Activated naive CD4-positive, alpha-beta T cell treated with anti-CD3 and anti-CD28 coated beads, Interleukin-2, amount 50 U/mL, for 16 hours (primary cell): ENCODE measurements around the gene ADGRV1.
"Not testable (repeated sequence)": the region's sequence is repeated elsewhere in the genome, so short reads cannot be mapped to it uniquely, and the experiment has no call there.

Source experiments
- DNase-seq: peaks from one replicate; pipeline ENCODE4 v3.0.0-alpha.2; 2020

ADGRV1 gene

DNA sequence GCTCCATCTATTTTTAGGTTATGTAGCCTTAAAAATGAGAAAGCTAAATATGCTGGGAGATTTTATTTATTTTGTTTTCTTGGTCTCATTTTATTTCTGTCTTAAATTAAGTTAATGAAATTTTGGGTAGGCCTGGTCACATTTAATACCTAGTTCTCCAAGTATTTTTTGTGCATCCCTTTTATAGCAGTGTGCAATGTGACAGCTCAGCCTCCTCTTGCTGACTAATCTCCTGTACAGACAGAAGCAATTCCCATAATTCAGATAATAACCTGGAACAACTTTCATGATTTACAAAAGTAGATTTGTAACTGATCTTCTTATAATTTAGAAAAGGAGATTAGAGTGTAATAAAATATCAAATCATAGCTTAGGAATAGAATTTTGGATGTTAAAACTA, 403.9 kb downstream of the ADGRV1 start:
- DNase-seq = no peak

DNA sequence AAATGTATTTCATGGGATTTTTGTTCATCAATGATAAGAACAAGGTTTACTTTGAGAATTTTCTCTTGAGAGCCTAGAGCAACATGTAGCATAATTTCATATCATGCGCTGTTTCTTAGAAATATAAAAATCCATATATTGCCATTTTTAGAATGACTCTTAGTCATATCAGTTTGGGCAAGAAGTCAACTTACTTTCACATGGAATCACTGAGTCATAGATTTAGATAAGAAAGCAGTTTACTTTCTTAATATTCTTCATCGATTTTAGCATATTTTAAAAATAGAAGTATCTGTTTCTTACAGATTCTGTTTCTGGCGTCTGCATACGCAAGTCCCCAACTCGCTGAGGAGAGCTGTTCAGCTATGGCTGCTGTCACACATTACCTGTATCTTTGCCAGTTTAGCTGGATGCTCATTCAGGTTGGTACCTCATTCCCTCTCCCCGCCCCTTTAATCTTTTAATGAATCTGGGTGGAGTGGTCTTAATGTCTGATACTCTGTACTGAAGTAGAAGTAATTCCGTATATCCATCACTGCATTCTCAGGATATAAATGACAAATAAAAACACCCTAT, 406.6 kb downstream of the ADGRV1 start:
- no peak for DNase-seq

DNA sequence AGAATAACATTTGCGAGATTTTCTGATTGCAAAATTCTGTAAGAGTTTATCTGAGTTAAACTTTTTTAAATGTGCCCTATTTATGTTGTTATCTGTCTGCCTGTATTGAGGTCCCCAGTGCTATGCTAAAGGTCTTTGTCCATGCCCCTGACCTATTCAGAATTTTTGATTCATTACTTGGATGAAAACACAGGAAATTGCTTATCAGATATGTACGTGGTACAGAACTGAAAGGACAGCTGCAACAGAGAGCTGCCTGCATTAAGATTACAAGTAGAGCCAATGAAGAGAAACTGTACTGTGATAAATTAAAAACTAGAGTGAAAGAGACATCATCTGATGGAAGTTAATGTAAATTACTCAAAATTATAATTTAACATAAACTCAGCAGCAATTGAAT, 408.8 kb downstream of the ADGRV1 start:
- DNase-seq = no peak

DNA sequence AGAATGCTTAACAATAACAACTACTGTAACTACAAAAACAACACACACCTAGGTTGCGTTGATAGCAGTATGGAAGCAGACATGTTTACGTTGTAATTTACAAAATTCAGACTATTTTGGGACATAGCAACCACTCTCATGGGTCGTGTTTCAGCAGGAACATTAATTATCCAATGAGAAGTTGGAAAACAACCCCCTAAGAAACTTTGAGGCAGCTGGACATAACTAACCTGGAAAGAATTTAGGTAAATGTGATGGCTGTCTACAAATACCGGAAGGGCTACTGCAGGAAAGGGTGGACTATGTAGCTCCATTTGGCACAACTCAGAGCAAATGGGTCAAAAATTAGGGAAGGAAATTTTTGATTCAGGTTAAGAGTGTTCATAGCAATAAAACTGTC, 409.3 kb downstream of the ADGRV1 start:
- no peak for DNase-seq

DNA sequence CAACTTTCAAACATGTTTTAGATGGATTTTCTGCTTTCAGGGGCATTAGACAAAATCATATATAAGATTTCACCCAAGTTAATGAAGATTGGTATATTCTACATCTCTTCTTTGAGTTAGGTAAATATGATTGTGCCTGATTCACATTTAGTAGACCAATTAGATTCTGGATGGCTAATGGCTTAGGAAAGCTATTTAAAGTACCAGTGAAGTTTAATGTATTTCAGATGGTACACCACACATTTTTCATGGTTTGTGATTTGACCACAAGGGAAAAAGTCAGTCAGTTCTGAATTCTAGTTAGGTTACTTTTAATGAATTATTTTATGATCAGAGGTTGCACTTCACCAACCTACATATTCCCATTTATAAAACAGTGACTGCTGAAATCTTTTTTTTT, 409.7 kb downstream of the ADGRV1 start:
- DNase-seq = no peak

DNA sequence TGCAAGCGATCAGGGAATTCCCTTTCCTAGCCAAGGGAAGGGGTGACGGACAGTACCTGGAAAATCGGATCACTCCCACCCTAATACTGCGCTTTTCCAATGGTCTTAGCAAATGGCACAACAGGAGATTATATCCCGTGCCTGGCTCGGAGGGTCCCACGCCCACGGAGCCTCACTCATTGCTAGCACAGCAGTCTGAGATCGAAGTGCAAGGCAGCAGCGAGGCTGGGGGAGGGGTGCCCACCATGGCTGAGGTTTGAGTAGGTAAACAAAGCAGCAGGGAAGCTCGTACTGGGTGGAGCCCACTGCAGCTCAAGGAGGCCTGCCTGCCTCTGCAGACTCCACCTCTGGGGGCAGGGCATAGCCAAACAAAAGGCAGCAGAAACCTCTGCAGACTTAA, 411.3 kb downstream of the ADGRV1 start:
- DNase-seq = not testable (repeated sequence)

DNA sequence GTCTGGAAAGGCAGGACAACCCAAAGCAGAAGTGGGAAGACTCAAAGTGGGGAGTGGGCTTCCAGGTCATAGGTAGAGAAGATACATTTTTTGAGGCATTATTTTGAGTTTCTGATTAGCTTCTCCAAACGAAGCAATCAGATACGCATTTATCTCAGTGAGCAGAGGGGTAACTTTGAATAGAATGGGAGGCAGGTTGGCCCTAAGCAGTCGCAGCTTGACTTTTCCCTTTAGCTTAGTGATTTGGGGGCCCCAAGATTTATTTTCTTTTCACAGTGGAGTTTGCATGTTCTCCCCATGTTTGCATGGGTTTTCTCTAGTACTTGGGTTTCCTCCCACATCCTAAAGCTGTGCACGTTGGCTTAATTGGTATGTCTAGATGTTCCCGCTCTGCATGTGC, 422.6 kb downstream of the ADGRV1 start:
- no peak for DNase-seq

DNA sequence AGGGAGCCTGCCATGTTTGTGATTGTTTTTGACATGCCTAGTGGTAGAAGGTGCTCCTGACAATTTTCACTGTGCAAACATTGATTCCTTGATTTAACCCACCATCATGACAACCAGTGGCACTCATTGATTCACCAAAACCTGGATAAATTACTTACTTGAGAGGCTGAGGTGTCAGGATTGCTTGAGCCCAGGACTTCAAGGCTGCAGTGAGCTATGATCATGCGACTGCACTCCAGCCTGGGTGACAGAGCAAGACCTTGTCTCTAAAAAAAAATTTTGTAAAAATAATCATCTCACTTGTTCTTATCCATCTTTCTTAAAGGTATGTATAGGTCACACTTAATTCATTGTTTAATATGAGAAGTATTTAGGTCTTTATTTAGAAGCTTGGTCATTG, 423.2 kb downstream of the ADGRV1 start:
- DNase-seq = no peak

DNA sequence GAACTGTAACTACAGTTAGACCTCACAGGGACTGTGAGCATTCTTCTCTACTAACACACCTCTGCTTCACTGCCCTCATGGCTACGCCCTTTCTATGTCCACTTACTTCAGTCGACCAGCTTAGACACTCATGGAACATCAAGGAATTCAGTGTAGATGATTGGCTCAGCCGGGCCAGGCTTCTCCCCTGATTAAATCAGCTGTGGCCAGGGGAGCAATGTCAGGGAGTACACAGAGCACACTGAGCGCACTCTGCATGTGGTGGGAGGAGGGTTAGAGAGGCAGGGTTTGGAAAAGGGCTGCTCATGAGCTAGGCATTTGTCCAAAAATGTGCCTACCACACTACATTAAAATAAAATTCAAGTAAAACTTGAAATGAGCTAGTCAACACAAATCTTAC, 424.0 kb downstream of the ADGRV1 start:
- DNase-seq = no peak

DNA sequence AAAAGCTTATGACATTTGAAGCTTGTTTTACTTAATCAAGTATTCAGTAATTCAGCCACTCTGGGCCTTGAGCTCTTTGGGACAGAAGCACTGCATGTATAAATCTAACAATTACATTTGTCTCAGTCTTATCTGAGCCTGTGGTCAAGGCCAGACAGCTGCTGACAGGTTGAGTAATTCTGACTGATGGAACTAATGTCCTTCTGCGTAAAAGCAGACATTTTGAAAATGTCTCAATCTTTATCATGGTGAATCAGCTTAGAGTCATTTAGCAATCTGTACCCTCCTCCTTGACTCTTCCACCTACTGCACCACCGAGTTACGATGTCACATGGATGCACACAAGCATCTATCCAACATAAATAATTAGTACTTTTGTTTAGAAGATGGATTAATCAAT, 424.6 kb downstream of the ADGRV1 start:
- no peak for DNase-seq

DNA sequence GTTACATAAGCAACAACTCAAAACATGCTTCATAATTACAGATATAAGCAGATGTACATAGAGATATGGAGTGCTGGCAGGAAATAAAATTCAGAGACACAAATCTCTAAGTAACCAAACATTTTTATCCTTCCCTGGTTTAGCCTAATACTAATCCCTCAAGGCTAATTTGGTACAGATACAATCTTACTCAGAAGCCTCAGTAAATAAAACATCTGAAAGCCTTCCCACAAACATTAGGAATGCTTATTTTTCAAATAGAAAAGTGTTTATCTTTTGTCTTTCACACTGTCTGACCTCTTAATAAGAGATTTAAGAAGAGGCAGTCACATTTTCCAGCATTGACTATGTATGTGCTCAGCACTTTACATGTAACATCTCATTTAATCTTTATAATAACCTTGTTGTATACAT, 425.1 kb downstream of the ADGRV1 start:
- no peak for DNase-seq

DNA sequence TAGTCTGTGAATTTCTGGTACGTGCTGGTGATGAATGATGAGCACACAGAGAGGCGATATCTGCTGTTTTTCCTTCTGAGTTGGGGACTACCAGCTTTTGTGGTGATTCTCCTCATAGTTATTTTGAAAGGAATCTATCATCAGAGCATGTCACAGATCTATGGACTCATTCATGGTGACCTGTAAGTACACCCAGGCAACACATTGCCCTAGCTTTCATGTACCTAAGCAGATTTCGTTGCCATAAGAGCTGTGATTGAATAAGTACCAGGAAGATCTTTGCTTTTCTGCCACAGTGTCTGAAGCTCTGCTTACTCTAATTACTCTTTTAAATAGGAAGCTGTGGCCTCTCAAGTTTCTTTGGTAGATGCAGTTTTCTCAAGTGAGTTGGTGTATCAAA, 426.7 kb downstream of the ADGRV1 start:
- no peak for DNase-seq

DNA sequence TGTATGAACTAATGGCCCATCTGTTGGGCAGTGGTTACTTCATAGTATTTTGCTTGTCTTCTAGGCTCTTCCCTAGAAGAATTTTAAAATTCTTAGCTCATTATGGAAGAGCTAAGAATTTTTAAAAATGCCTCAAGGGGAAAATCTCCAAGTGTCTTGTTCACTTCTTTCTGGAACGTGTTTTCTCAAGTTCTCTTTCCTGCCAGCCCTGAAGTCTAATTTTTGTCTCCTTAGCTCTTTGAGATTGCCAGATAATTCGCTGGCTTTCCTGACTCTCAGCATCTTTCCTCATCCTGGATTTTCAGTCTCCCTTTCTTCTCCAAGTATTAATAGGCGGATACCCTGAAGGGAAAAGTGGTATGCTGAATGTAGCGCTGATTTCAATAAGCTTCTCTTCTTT, 429.1 kb downstream of the ADGRV1 start:
- no peak for DNase-seq

DNA sequence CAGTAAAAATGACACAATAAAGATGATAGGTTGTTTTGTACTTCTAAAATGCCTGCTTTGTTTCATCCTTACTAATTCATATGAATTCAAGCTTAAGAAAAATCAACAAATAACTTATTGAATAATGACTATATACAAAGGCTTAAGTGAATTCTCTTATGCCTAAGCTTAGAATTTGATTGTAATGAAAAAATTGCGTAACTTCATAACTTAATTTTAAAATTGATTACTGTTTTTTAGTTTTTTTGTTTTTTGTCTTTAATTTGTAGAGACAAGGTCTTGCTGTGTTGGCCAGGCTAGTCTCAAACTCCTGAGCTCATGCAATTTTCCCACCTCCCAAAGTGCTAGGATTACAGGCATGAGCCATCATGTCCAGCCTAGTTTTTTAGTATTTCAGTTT, 432.6 kb downstream of the ADGRV1 start:
- no peak for DNase-seq

DNA sequence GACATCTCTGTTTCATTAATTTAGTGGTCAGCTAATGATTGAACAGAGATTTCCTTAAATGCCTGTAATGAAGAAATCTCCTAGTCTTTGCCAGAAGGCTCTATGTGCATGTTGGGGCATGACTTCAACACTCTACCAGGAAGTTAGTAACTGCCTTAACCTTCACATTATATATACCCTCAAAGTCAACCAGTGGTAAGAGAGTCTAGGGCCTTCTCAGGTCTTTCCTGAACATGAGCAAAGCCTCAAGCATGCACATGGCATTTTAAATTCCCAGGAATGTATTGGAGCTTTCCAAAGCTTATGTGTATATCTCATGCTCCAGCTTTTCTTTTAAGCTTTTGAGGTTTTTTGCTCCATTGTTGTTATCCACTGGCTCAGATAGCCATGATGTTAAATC, 436.2 kb downstream of the ADGRV1 start:
- DNase-seq = no peak

DNA sequence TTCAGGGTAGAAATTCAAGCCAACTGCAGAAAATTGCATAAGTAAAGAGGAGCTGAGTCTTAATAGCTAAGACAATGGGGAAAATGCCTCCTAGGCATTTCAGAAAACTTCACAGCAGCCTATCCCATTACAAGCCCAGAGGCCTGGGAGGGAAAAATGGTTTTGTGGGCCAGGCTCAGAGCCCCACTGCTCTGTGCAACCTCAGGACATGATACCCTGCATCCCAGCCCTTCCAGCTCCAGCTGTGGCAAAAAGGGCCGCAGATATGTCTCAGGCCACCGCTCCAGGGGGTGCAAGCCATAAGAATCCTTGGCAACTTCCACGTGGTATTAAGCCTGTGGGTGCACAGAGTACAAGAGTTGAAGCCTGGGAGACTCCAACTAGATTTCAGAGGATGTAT, 437.5 kb downstream of the ADGRV1 start:
- DNase-seq = no peak

DNA sequence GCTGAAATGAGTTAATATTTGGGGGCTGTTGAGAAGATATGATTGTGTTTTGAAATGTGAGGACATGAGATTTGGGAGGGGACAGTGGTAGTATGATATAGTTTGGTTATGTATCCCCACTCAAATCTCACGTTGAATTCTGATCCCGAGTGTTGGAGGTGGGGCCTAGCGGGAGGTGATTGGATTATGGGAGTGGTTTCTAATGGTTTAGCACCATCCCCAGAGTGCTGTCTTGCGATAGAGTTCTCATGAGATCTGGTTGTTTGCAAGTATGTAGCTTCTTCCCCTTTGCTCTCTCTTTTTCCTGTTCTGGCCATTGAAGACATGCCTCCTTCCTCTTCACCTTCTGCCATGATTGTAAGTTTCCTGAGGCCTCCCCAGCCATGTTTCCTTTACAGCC, 438.5 kb downstream of the ADGRV1 start:
- DNase-seq = no peak

DNA sequence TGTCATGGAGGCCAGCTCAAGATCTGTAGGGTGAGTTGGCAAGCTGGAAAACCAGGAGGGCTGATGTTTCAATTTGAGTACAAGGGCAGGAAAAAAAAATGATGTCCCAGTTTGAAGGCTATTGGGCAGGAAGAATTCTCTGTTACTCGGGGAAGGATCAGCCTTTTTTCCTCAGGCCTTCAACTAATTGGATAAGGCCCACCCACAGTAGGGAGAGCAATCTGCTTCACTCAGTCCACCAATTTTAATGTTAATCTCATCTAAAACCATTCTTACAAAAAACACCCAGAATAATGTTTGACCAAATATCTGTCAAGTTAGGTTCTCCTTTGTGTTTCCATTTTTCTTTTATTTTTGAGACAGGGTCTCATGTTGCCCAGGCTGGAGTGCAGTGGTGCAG, 442.1 kb downstream of the ADGRV1 start:
- no peak for DNase-seq

DNA sequence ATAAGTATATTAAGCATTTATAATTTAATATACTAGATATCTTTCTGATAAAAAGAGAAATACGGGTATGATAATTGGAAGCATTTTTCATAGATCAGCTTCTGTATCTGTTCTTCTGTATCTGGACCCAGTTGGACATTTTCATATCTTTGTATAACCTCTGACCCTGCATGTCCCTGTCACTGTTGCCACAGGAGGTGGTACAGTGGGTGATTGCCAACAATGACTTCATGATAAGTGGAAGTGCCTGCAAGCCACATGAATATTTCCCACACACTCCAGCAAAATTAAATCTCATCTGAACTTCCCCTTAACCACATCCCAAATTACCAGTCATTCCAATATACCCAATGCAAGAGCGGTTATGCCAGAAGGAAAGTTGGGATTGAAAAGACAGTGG, 448.1 kb downstream of the ADGRV1 start:
- DNase-seq = no peak

DNA sequence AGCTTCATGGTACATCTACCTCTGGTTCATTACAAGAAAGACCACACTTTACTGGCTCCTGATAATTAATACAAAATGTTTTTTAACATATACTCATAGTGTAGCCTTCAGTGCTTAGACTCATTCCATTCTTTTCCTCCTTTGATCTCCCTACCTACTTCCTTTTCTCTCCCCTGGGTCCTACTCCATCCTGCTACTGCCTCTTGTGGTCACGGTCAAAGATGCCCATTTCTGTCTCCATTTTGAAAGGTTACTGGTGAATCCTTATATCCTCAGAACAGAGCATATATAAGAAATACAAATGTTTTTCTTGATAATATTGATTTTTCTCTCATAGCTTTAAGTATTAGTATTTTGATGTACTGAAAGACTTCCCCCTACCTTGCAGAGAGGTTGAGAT, 448.7 kb downstream of the ADGRV1 start:
- no peak for DNase-seq

DNA sequence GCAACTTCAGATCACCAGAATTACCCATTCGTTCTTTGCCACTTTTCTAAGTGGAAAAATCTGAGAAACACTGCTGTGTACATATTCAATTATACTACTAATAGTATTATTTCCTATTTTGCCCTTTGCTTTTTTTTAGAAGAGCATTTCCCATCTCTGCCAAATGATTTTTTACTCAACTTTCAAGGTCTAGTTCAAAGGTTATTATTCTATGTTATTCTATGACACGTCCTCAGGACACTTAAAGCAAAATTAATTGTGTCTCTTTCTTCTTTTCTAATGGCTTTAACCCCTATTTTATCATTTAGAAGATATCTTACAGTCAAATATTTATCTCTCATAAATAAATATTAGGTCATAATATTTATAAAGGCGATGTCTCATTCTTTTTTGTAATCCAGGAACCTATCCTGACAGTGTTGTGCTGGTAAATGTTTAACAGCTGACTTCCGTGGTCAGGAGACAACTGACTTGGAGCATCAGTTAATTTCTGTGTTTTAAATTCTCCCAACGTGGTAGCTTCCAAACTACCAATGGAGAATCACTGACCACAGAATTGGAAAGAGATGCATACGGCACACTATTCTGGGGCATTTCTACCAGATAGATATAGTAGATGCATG, 449.3 kb downstream of the ADGRV1 start:
- no peak for DNase-seq

DNA sequence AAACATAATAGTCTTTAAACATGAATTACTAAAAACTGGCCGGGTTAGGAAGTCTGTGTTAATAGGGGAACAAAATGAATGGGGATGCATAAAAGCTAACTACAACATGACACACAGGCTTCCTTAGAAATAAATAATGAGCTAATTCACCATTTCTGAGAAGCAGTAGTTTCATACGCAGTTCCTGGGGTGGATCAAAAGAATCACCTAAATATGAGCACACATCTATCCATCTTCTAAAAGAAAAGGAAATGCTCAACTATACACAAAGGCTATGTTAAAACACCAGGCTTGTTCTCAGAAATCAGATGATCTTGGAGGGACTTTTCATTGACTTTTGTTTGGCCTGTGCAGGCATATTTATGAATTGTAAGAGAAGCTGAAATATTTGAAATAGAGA, 451.5 kb downstream of the ADGRV1 start:
- DNase-seq = no peak

DNA sequence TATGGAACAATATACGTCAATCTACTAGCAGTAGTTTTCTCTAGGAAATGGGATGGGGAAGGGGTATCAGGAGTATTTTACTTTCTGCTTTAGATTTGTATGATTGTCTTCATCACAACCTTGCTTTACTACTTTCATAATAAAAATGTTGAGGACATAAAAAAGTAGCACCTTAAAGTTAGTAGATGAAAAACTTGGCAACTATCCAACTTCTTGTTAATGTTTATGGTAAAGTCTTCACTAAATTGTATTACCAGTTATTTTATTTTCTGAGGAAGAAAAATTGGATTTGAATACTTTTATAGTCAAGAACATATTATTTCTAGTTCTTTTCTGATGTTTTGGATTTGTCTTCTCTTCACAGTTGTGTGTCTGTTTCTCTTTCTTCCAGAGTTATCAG, 452.4 kb downstream of the ADGRV1 start:
- no peak for DNase-seq

DNA sequence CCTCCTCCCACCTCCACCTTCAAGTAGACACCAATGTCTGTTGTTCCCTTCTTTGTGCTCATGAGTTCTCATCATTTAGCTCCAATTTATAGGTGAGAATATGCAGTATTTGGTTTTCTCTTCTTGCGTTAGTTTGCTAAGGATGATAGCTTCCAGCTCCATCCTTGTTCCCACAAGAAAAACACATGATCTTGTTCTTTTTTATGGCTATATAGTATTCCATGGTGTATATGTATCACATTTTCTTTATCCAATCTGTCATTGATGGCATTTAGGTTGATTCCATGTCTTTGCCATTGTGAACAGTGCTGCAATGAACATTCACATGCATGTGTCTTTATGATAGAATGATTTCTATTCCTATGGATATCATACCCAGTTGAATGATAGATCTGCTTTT, 454.3 kb downstream of the ADGRV1 start:
- not testable (repeated sequence) for DNase-seq

DNA sequence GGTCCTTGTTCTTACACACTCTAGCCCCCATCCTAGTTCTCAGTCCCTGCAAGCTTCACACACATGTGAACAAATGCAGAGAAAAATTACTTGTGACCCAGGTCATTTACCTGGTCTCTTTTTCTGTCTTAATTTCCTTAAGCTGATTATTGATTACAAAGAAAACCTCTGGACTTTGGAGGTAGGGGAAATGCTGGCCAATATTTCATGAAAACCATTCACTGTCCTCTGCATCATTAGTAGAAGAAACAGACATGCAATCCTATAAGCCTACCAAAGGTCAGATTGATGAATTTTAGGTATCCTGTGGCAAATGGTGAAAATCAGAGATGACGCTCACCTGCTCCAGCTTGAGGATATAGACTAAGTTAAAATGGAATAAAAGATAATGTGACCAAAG, 457.7 kb downstream of the ADGRV1 start:
- no peak for DNase-seq
